Measurements from ENCODE around the gene PNPLA7. TPM values are rescaled to one million over a fixed set of nuclear protein-coding genes. Genes with fewer than 3 reads are reported as not detected.

PNPLA7 gene
- total and polyA plus RNA-seq, 2 of the 4 experiments (the other 2 are of a cell fraction) = under 0.01 to 0.89 TPM

DNA sequence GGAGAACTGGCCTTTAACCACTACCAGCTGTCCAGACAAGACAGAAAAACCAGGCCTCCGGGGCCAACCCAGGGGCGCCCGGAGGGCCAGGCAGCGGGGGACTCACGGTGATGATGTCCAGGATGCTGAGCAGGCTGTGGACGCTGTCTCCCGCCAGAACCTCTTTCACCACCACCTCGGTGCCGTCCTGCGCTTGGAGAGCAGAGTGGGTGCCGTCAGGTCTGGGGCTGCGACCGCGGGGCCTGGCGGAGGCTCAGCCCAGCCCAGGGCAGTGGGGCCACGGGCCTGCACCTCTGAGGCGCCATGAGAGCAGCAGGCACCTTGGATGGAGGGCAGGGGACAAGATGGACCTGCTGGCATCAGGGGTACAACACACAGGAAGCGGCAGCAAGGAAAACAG lies 9.7 kb downstream of the PNPLA7 start:
- Histone ChIP-seq H3K27ac (ENCODE audit: insufficient read depth, low read length) (no peak overlapping the region), H3K79me1 (ENCODE audit: low read depth in 1 of 2, low read length in 2 of 2) (no peaks in the 10 kb centered on the region), H4K5ac (ENCODE audit: low read depth, low read length) (no peak overlapping the region), H3K14ac (replicated peaks; ENCODE audit: low read depth, low read length) (no peak overlapping the region), H3K9me1 (ENCODE audit: insufficient read depth, low read length) (no peaks in the 10 kb centered on the region), H3K27me3 (ENCODE audit: control insufficient read depth, insufficient read depth, low read length) (no peaks in the 10 kb centered on the region), H4K20me1 (ENCODE audit: insufficient read depth, low read length) (no peaks in the 10 kb centered on the region), H3K9ac (ENCODE audit: low read depth, low read length) (no peak overlapping the region), H3K18ac (ENCODE audit: low read depth, low read length) (no peak overlapping the region), H2BK20ac (ENCODE audit: low read depth, low read length) (no peak overlapping the region), H2AK5ac (ENCODE audit: low read depth, low read length) (no peak overlapping the region), H3K4me3 (ENCODE audit: insufficient read depth, low read depth, low read length) (no peak overlapping the region), H4K91ac (ENCODE audit: insufficient read depth, low read depth, low read length) (no peak overlapping the region), H3K36me3 (ENCODE audit: control insufficient read depth, insufficient read depth, low read length) (no peaks in the 10 kb centered on the region), H2BK15ac (ENCODE audit: low read depth, low read length) (no peak overlapping the region), H2BK5ac (ENCODE audit: low read depth, low read length, poor library complexity, severe bottlenecking) (no peak overlapping the region), H3K4ac (ENCODE audit: low read depth, low read length) (no peak overlapping the region), H2AFZ (replicated peaks; ENCODE audit: low read length, poor library complexity) (no peak overlapping the region), H3K56ac (ENCODE audit: extremely low read depth, insufficient read depth, low read length) (no peak overlapping the region), H3K9me3 (ENCODE audit: control insufficient read depth, insufficient read depth, low read length) (no peaks in the 10 kb centered on the region), H2AK9ac (replicated peaks; ENCODE audit: low read depth, low read length, poor library complexity) (no peak overlapping the region), H3K4me1 (ENCODE audit: control insufficient read depth, insufficient read depth, low read length) (no peaks in the 10 kb centered on the region; the same call in 1 of the 2 replicates), H4K8ac (ENCODE audit: low read depth in 2 of 2, low read length in 2 of 2) (no peak overlapping the region), H3K23ac (ENCODE audit: low read depth, low read length) (no peak overlapping the region), H3K4me2 (ENCODE audit: low read depth, low read length) (no peak overlapping the region), H2BK120ac (ENCODE audit: low read depth, low read length) (no peak overlapping the region)
- ChIA-PET CTCF (no interaction called here), POLR2A (ENCODE audit: unreplicated experiment) (no interaction called here)
- WGBS, 2 experiments (ENCODE audit: extremely low coverage in 2 of 2, insufficient read length in 1 of 2) = no CpG with 5 or more reads among the region's 18 CpGs
- ATAC-seq (ENCODE audit: low read depth) (no peak), DNase-seq (no peak)
- no TSS peak for BruUV-seq (replicated peaks)
- in situ Hi-C loops (cut with MboI; ENCODE audit: low sequenced_read_pairs) (no loop called here), dilution Hi-C loops (cut with HindIII; ENCODE audit: low sequenced_read_pairs, unreplicated experiment) (no loop called here), intact Hi-C loops (cut with micrococcal nuclease) (no loop called here)
- TF ChIP-seq USF2 (IDR thresholded peaks at IDR 0.05; ENCODE audit: low read depth, low read length) = no peak

Data from IMR-90 (cell line).